Middle frontal gyrus (tissue), 1 donor: ENCODE results near the gene LEAP2.
"Not testable (repeated sequence)": the region's sequence is repeated elsewhere in the genome, so short reads cannot be mapped to it uniquely, and the experiment has no call there.

Source experiments
- DNase-seq: peaks from one replicate; pipeline ENCODE4 v3.0.0-alpha.2; 2015; ENCODE audit warnings: low spot score; ENCODE audit errors: extremely low spot score

LEAP2 gene

DNA sequence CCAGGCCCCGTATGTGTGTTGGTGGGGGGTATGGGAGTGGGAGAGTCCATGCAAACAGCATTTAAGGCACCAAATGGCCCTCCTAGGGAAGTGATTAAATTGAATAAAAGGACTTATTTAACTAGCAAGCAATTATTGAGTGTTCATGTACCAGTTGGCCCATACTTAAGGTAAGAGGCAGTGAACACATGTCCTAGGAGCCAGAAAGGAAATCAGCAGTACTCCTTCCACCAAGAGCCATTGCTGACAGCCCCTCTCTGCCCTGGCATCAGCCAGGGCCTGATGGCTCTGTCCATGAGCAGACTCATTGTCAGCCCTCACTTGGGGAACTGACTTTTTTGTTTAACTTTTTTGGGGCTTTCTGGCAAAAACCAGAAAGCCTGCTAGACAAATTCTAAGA lies 32.6 kb upstream of the LEAP2 start:
- DNase-seq, result no peak

DNA sequence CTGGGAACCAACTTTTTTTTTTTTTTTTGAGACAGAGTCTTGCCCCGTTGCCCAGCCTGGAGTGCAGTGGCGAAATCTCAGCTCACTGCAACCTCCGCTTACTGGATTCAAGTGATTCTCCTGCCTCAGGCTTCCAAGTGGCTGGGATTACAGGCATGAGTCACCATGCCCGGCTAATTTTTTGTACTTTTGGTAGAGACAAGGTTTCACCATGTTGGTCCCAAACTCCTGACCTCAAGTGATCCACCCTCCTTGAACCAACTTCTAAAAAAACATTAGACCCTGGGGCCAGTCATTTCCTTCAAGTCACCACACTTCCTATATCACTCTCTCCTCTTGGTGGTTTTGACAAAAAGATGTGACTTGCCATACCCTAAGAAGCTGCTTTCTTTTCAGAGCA lies 32.2 kb upstream of the LEAP2 start:
- DNase-seq, result no peak

DNA sequence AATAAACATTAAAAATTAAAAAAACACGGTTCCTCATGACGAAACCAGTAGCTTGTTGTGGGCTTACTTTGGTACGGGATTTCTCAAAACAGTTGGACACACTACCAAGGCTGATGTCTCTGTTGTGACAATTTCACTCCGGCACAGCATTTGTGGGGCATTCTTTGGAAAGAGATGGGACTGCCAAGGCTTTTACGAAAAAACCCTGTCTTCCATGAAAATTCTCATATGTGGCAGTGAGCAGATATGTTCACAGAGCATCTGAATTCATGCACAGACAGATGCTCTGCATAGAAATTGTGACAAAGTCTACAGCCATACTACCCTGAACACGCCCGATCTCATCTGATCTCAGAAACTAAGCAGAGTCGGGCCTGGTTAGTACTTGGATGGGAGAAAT lies 25.2 kb upstream of the LEAP2 start:
- no peak for DNase-seq

DNA sequence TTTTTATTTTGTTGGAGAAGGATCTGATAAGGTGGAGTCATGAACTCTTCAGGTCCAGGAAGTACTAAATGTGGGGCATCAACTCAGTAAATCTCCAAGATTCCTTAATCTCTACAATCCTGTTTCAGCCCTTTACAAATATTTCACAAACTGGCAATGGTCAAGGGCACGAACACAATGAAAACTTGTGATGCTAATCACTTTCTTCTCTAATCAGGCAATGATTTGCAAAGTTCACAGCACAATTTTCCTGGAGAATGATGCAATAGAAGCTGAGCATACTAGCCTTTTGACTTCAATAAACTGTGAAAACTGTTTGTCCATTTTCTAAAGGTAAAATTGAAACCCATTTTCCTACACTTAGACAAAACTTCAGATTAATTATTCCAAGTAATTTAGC lies 24.1 kb upstream of the LEAP2 start:
- DNase-seq, result no peak

- no peak for DNase-seq
These were observed 23.4 kb upstream of the LEAP2 start for GRCh38 chr5:132850066-132850465.

GRCh38 chr5:132853323-132853722 lies 20.1 kb upstream of the LEAP2 start:
- no peak for DNase-seq

GRCh38 chr5:132853790-132854189 lies 19.7 kb upstream of the LEAP2 start:
- no peak for DNase-seq

DNA sequence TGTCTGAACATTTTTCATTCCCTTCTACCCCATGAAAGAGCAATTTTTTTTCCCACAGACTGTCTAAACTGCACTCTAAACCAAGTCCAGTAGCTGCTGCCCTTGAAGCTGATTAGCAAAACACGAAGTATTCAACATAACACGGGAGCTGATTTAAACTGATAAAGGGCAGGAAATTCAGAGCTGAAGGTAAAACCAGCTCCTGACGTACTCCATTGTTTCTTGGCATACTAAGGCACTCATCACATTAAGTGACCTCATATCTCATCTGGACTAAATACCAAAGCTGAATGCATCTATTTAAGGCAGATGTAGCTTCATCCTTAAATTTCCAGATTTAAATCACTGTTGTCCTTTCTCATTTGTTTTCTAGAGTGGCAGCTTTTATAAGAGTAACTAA lies 19.2 kb upstream of the LEAP2 start:
- no peak for DNase-seq

DNA sequence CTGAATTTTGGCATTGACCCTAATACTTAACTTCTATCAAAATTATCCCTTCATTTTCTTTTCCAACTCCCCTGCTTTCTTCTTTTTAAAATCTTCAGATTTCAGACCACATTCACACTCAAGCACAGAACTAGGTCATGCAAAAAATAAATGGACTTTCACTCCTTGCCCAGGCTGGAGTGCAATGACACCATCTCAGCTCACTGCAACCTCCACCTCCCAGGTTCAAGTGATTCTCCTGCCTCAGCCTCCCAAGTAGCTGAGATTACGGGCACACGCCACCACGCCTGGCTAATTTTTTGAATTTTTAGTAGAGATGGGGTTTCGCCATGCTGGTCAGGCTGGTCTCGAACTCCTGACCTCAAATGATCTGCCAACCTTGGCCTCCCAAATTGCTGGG lies 18.5 kb upstream of the LEAP2 start:
- DNase-seq, result not testable (repeated sequence)

GRCh38 chr5:132856011-132856410 lies 17.5 kb upstream of the LEAP2 start:
- DNase-seq, result no peak

DNA sequence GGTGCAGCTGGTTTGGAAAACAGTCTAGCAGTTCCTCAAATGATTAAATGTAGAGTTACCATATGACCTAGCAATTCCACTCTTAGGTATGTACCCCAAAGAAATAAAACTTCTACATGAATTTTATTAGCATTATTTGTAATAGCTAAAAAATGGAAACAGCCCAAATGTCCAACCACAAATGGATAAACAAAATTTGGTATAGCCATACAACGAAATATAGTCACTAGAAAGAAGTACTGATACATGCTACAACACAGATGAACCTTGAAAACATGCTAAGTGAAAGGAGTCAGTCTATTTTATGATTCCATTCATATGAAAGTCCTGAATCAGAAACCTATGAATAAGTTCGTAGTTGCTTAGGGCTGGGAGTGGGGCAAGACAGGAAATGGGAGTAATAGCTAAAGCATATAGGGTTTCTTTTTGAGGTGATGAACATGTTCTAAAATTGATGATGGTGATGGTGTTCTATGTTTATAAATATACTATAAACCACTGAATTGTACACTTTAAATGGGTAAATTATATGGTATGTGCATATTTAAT lies 13.5 kb upstream of the LEAP2 start:
- no peak for DNase-seq

DNA sequence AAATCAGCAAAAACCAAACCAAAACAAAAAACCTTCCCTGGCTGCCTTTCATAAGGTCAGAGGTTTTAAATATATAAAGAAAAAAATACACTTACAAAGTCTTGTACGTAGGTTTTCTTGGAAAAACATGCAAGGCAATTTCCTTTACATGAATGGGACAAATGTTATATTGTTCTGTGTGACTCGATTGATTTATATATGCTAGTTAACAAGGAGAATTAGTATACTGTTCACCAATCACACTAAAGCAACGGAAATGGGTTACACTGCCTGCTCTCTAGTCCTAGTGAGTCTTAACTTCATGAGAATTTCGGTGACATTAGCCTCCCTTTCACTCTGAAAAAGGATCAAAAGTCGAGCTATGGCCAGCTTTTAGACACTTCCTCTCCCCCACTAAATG lies 12.7 kb upstream of the LEAP2 start:
- DNase-seq, result no peak

DNA sequence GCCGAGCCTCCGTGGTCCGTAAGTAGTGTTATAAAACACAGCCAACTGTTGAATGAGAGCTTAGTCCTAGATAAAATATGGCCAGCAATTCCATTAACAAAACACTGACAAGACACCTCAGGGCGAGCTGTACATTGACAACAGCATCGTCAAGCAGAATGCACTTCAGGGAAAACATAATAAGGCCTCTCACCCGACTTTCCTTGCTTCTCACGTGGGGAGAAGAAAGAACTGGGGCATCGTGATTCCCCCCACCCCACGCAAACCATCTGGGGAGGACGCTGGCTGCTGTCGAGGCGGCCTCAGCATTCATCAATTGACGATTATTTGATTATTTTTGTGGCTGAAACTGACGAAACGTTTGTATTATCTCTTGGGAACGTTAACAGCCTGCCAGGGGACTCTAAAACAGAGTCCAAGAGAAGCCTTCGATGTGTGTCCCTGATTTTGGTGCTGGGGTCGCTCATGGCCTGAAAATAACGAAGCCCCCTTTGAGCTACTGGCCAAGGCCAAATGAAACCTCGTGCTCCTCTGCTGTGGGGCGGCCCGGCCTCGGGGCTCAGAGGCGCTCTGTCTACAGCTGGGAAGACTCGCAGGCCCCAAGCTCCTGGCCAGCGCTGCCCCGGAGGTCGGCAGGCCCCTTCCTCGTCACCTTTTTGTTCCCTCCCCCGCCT lies 7.7 kb upstream of the LEAP2 start:
- DNase-seq, result no peak

- DNase-seq, result peak; percentile 97
These were observed 7.0 kb upstream of the LEAP2 start, which contains the start of the genes GDF9 and UQCRQ for GRCh38 chr5:132866342-132867045. Gene GDF9, minus strand, starts transcription at chr5:132866469. Its CDS starts 1,936 bp downstream, at chr5:132864533. Gene UQCRQ, plus strand, starts transcription at chr5:132866642. Its CDS starts 240 bp downstream, at chr5:132866882.

- no peak for DNase-seq
These were observed 6.4 kb upstream of the LEAP2 start for GRCh38 chr5:132867046-132867451.

DNA sequence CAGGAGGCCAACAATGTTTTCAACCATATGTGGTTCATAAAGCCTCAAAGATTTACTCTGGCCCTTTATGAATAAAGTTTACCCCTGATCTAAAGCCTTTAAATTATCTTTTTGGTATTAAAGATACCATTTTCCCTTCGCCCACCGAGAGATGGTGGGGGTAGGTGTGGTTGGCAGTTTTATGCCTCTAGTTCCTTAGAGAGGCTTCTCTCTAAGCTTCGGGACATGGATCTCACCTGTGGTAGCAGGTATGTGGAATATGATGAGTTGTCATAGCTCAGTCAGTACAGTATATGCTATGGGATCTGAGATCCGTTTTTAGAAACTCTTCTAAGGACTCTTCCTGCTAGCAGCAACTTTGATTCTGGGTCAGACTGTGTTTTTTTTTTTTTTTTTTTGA lies 4.7 kb upstream of the LEAP2 start:
- no peak for DNase-seq

DNA sequence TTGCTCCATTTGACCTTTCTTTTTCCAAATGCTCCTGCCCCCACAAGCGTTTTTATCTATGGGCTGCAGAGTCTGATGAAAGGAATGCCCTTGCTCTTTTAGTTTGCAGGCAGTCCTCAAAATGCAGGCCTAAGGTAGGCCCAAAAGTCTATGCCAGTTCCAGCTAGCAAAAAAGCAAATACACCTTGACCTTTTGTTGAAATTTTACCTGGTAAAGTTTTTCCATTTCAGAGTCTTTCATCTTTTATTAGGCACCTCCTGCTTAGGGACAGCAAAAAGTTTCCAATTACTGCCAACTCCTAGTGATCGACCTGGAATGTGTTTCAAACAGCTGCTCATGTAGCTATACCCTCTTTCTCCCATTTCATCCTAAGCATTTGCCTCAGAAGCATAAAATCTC lies 2.7 kb upstream of the LEAP2 start:
- no peak for DNase-seq

DNA sequence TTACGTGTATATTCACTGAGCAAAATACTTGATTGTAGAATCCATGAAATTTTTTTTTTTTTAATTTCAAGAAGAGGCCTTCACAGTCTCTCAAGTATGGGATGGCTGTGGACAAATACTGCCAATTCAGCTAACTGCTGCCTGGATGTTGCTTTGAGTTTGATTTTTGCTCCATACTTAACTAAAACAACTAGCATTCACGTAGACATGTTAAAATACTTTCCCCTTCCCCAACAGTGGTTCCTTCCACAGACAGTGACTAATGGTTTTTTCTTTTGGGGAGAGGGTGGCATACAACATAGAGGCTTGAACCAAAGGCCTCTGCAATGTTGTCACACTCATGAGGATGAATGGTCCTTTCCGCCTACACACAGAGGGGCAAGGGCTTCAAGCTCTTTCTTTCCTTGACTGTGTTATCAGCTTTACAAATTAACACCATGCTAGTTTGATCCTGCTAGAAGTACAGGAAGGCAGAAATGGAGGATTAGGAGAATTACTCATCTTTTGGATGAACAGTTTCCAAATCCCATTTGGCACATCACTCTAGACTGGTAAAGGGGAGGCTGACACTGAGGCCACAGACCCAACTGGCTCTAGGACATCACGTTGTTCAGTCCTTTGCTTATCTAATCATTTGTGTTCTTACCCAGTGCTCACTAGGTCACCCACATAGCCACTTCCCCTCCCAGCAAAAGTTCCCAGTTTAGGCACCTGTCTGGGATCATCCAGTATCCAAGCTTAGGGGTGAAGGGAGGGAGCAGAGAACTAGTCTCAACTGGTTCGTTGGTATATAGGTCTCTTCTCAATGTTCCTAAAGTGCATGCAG lies 1.8 kb upstream of the LEAP2 start:
- no peak for DNase-seq

DNA sequence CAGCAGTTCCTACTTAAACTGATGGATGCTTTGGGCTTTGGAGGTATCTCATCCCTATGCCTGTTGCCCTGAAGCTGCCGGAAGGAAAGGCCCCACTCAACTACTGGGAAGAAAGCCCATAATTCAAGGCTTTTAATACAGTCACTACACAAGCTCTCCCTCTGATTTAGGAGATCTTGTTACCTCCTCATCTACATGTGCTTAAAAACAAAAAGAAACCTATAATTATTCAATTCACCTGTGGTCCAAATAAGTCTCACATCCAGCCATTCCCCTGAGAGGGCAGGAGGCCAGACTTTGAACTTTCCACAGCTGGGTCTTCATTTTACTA lies 715 bp upstream of the LEAP2 start:
- DNase-seq, result no peak

DNA sequence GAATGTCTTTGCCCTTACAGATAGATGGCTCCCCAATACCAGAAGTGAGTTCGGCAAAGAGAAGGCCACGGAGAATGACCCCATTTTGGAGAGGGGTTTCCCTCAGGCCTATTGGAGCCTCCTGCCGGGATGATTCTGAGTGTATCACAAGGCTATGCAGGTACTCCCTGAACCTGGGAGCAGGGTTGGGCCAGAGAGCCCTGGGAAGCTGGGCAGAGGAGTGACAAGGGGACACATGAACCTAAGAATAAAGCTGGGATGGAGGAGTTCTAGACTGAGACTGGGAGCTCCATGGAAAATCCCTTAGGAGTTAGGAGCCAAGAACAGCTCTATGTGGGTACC lies 433 bp downstream of the LEAP2 start:
- DNase-seq, result no peak

- no peak for DNase-seq
These were observed 2.7 kb downstream of the LEAP2 start for GRCh38 chr5:132876020-132876759.
